HepG2 (cell line): Measurements from ENCODE around the gene SECTM1. TPM values are rescaled to one million over a fixed set of nuclear protein-coding genes. Genes with fewer than 3 reads are reported as not detected.
A peak's percentile ranks its signal among the peaks of the same experiment; 100 is the strongest.

Experiments used
- ARID3A ChIP-seq: IDR thresholded peaks from 2 replicates; pipeline ENCODE4 v1.6.1; 2012; ENCODE audit warnings: low read depth, low read length, improper control_type of control experiment
- MBD4 ChIP-seq: IDR thresholded peaks from 2 replicates; pipeline ENCODE4 v1.6.1; 2012; ENCODE audit warnings: low read length, inconsistent platforms, borderline replicate concordance
- PCBP2 ChIP-seq: fragments of 200-400 bp; formaldehyde crosslinking; optimal IDR thresholded peaks from 2 replicates; pipeline ENCODE3; 2018; ENCODE audit warnings: low read length, low read depth; ENCODE audit not compliant: poor library complexity, severe bottlenecking
- POGK ChIP-seq: sonication (generic); formaldehyde crosslinking; conservative IDR thresholded peaks from 2 replicates; pipeline ENCODE4 v1.8.0; 2022; ENCODE audit warnings: mild to moderate bottlenecking, moderate library complexity, missing genetic modification reagents
- RXRA ChIP-seq: sonication (generic); formaldehyde crosslinking; IDR thresholded peaks from 2 replicates; pipeline ENCODE4 v1.5.1; 2020; ENCODE audit warnings: missing genetic modification reagents
- TEF ChIP-seq: sonication (generic); formaldehyde crosslinking; IDR thresholded peaks from 2 replicates; pipeline ENCODE4 v1.5.0; 2020; ENCODE audit warnings: missing genetic modification reagents
- THYN1 ChIP-seq: sonication (generic); formaldehyde crosslinking; IDR thresholded peaks from 2 replicates; pipeline ENCODE4 v1.8.1; 2023; ENCODE audit warnings: low read depth, mild to moderate bottlenecking, moderate library complexity, missing genetic modification reagents, borderline replicate concordance
- ZEB1 ChIP-seq: IDR thresholded peaks from 2 replicates; pipeline ENCODE4 v1.6.1; 2012; ENCODE audit warnings: mild to moderate bottlenecking, low read depth, inconsistent platforms; ENCODE audit not compliant: insufficient replicate concordance
- ZNF121 ChIP-seq: sonication (generic); formaldehyde crosslinking; IDR thresholded peaks from 2 replicates; pipeline ENCODE4 v1.5.0; 2020; ENCODE audit warnings: mild to moderate bottlenecking, missing genetic modification reagents
- ZNF143 ChIP-seq: sonication (generic); formaldehyde crosslinking; IDR thresholded peaks from 2 replicates; pipeline ENCODE4 v1.4.0; 2020; ENCODE audit warnings: missing genetic modification reagents
- ZNF878 ChIP-seq: sonication (generic); formaldehyde crosslinking; IDR thresholded peaks from 2 replicates; pipeline ENCODE4 v1.8.1; 2023; ENCODE audit warnings: mild to moderate bottlenecking, missing genetic modification reagents, moderate library complexity
- polyA plus RNA-seq, 8 experiments: library from polyadenylated mRNA; depleted of rRNA in 3 of 8; stranded (reverse) in 7 of 8; unstranded in 1 of 8; fragments of >200 nt; fragmentation: Illumina TruSeq in 4 of 8; extraction: Trizol in 4 of 8; gene quantifications; 2 replicates each; pipeline versions ENCODE4 v1.2.1 to v1.2.3, GENCODE V29; 2011 to 2016; ENCODE audit warnings: low read depth in 4 of 8, missing spikeins in 1 of 8, mixed read lengths in 1 of 8; ENCODE audit not compliant: insufficient read depth in 1 of 8
- total RNA-seq, 5 experiments: library from RNA; depleted of rRNA; stranded (reverse); fragments of >200 nt; fragmentation: Illumina TruSeq; extraction: Trizol; gene quantifications; 2 replicates each; pipeline ENCODE4 v1.2.3, GENCODE V29; 2016; ENCODE audit warnings: low read depth in 1 of 5
- TF ChIP-seq, protein P1 (sequence below): sonication (generic); formaldehyde crosslinking; IDR thresholded peaks from 2 replicates; pipeline ENCODE4 v1.5.0; 2020; ENCODE audit warnings: mild to moderate bottlenecking, missing genetic modification reagents
- TF ChIP-seq, protein P2 (sequence below): sonication (generic); formaldehyde crosslinking; IDR thresholded peaks from 2 replicates; pipeline ENCODE4 v1.8.0; 2022; ENCODE audit warnings: low read depth, missing genetic modification reagents
- TF ChIP-seq, protein P3 (sequence below): sonication (generic); formaldehyde crosslinking; IDR thresholded peaks from 2 replicates; pipeline ENCODE4 v1.5.0; 2020; ENCODE audit warnings: mild to moderate bottlenecking, missing genetic modification reagents, moderate library complexity

The SECTM1 gene
- total and polyA plus RNA-seq, 2 of the 13 experiments (the other 11 are each of a cell fraction or from before 2014, with no cell fraction given) = 3.5 to 5.3 TPM

DNA sequence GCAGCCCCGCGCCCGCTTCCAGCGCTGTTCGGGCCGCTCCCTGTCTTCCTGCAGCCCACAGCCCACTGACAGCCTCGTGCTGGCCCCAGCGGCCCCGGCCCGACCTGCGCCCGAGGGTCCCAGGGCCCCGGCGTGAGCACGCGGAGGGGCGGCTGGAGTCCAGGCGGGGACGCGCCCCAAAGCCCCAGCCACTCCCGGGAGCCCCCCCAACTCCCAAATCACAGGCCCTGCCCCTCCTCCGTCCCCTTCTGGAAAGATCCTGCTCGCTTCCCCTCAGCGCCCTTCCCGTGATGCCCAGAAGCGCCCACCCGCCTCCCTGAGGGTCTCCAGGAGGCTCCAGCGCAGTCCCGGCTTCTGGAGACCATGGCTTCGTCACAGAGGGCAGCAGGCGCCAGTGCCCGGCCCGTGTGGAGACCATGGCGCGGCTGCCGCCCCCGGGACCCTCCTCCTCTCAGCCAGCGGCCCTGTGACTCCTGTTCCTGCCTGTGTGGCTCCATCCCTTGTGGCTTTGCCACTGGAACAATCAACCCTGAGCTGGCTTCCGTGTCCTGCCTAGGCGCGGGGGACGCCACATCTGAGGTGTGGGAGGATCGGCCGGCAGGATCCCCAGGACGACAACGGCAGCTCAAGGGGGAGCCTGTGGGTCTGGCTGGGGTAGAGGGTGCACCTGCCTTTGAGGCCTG is 41.9 kb upstream of the SECTM1 start (continued):
- TF ChIP-seq, protein P1, sequence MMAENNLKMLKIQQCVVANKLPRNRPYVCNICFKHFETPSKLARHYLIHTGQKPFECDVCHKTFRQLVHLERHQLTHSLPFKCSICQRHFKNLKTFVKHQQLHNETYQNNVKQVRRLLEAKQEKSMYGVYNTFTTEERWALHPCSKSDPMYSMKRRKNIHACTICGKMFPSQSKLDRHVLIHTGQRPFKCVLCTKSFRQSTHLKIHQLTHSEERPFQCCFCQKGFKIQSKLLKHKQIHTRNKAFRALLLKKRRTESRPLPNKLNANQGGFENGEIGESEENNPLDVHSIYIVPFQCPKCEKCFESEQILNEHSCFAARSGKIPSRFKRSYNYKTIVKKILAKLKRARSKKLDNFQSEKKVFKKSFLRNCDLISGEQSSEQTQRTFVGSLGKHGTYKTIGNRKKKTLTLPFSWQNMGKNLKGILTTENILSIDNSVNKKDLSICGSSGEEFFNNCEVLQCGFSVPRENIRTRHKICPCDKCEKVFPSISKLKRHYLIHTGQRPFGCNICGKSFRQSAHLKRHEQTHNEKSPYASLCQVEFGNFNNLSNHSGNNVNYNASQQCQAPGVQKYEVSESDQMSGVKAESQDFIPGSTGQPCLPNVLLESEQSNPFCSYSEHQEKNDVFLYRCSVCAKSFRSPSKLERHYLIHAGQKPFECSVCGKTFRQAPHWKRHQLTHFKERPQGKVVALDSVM = no peak
- no peak for TF ChIP-seq POGK (CRISPR knock-in tag)
- TF ChIP-seq ZNF878 (CRISPR knock-in tag) = no peak
- no peak for TF ChIP-seq TEF (CRISPR knock-in tag)
- TF ChIP-seq ARID3A = no peak
- no peak for TF ChIP-seq ZEB1
- TF ChIP-seq PCBP2 = no peak
- no peak for TF ChIP-seq THYN1
- TF ChIP-seq, protein P2, sequence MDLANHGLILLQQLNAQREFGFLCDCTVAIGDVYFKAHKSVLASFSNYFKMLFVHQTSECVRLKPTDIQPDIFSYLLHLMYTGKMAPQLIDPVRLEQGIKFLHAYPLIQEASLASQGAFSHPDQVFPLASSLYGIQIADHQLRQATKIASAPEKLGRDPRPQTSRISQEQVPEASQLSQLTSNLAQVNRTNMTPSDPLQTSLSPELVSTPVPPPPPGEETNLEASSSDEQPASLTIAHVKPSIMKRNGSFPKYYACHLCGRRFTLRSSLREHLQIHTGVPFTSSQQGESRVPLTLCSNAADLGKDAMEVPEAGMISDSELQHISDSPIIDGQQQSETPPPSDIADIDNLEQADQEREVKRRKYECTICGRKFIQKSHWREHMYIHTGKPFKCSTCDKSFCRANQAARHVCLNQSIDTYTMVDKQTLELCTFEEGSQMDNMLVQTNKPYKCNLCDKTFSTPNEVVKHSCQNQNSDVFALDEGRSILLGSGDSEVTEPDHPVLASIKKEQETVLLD = no peak
- TF ChIP-seq ZNF143 (CRISPR knock-in tag) = 0 out of 2 replicates have a peak, but pooled peaks have one; percentile 10
- TF ChIP-seq RXRA (CRISPR knock-in tag) = 0 out of 2 replicates have a peak, but pooled peaks have one; percentile 41
- TF ChIP-seq MBD4 = no peak
- TF ChIP-seq, protein P3, sequence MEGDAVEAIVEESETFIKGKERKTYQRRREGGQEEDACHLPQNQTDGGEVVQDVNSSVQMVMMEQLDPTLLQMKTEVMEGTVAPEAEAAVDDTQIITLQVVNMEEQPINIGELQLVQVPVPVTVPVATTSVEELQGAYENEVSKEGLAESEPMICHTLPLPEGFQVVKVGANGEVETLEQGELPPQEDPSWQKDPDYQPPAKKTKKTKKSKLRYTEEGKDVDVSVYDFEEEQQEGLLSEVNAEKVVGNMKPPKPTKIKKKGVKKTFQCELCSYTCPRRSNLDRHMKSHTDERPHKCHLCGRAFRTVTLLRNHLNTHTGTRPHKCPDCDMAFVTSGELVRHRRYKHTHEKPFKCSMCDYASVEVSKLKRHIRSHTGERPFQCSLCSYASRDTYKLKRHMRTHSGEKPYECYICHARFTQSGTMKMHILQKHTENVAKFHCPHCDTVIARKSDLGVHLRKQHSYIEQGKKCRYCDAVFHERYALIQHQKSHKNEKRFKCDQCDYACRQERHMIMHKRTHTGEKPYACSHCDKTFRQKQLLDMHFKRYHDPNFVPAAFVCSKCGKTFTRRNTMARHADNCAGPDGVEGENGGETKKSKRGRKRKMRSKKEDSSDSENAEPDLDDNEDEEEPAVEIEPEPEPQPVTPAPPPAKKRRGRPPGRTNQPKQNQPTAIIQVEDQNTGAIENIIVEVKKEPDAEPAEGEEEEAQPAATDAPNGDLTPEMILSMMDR (CRISPR knock-in tag) = no peak
- no peak for TF ChIP-seq ZNF121
